Endodermal cell (in vitro differentiated cells): ENCODE results near the gene RIN3. TPM values are rescaled to one million over a fixed set of nuclear protein-coding genes. Genes with fewer than 3 reads are reported as not detected.

Experiments
- DNase-seq: peaks from one replicate; pipeline ENCODE4 v3.0.0-alpha.2; 2017
- H3K27ac ChIP-seq: 2 replicates; pipeline ENCODE4 v1.5.1; 2013; ENCODE audit warnings: mild to moderate bottlenecking, low read depth, low read length, moderate library complexity
- H3K27me3 ChIP-seq: 2 replicates; pipeline ENCODE4 v1.6.1; 2013; ENCODE audit warnings: mild to moderate bottlenecking, low read length, moderate library complexity; ENCODE audit not compliant: insufficient read depth, control insufficient read depth, poor library complexity, severe bottlenecking
- H3K36me3 ChIP-seq: 2 replicates; pipeline ENCODE4 v1.7.0; 2013; ENCODE audit warnings: mild to moderate bottlenecking, low read length, moderate library complexity; ENCODE audit not compliant: control insufficient read depth, insufficient read depth
- H3K4me1 ChIP-seq: one replicate; pipeline ENCODE4 v1.7.0; 2013; ENCODE audit warnings: low read length; ENCODE audit not compliant: control insufficient read depth, insufficient read depth
- H3K4me3 ChIP-seq: 2 replicates; pipeline ENCODE4 v1.5.1; 2013; ENCODE audit warnings: mild to moderate bottlenecking, low read length, moderate library complexity
- H3K9ac ChIP-seq: 2 replicates; pipeline ENCODE4 v1.6.1; 2013; ENCODE audit warnings: mild to moderate bottlenecking, low read length, moderate library complexity; ENCODE audit not compliant: poor library complexity, severe bottlenecking; ENCODE audit errors: extremely low read depth
- H3K9me3 ChIP-seq: 2 replicates; pipeline ENCODE4 v1.6.1; 2013; ENCODE audit warnings: mild to moderate bottlenecking, low read length, moderate library complexity; ENCODE audit not compliant: control insufficient read depth
- H3K27ac Mint-ChIP-seq: 2 replicates; pipeline ENCODE4 v1.8.0; 2020; ENCODE audit warnings: mixed read lengths
- H3K27me3 Mint-ChIP-seq: 2 replicates; pipeline ENCODE4 v1.8.0; 2021; ENCODE audit warnings: mild to moderate bottlenecking, mixed read lengths; ENCODE audit not compliant: insufficient read depth
- H3K36me3 Mint-ChIP-seq: 2 replicates; pipeline ENCODE4 v1.8.0; 2020; ENCODE audit warnings: low read depth, mixed read lengths
- H3K4me1 Mint-ChIP-seq: 2 replicates; pipeline ENCODE4 v1.8.0; 2020; ENCODE audit warnings: mixed read lengths
- H3K4me3 Mint-ChIP-seq: 2 replicates; pipeline ENCODE4 v1.8.0; 2020; ENCODE audit warnings: mild to moderate bottlenecking, moderate library complexity, mixed read lengths
- H3K9me3 Mint-ChIP-seq: 2 replicates; pipeline ENCODE4 v1.8.0; 2020; ENCODE audit warnings: mild to moderate bottlenecking, mixed read lengths
- WGBS, 2 experiments: methylation state at CpG; one replicate each; pipeline versions ENCODE4 v1.1.5 to v1.1.7; 2013; ENCODE audit warnings: missing lambda C conversion rate in 2 of 2, mixed read lengths in 1 of 2; ENCODE audit not compliant: insufficient coverage in 1 of 2, insufficient read length in 1 of 2; 5-methylcytosine and 5-hydroxymethylcytosine counted together
- total RNA-seq, 2 donors: library from RNA; stranded (reverse); fragmentation: NEBNext Ultra II Directional in 1 of 2; extraction: Animal tissue kit (Norgen Biotek cat#: 25700) in 1 of 2; gene quantifications; 2 replicates in 1 of 2; 3 replicates in 1 of 2; pipeline ENCODE4 v1.2.1, GENCODE V29; 2021
- TF ChIP-seq, protein P1 (sequence below): fragments of 200-600 bp; sonication (generic); conservative IDR thresholded peaks from 2 replicates; pipeline ENCODE4 v1.5.0; 2021; ENCODE audit warnings: antibody characterized with exemption, mild to moderate bottlenecking

The RIN3 gene
- total RNA-seq, 2 donors from 2014 or later, result 5.2 to 6.0 TPM

DNA sequence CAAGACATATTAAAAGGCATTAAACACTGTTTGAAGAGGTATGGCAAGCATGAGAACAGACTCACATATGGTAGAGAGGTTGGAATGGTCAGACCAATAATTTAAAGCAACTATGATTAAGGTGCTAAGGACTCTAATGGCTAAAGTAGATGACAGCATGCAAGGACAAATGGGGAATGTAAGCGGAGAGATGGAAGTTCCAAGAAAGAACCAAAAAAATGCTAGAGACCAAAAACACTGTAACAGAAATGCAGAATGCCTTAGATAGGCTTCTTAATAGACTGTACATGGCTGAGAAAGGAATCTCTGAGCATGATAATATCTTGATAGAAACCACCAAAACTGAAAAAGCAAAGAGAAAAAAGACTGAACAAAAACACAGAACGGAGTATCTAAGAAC lies 77.4 kb downstream of the RIN3 start:
- Mint-ChIP-seq H3K4me3 (no peak overlapping the region), H3K27ac (no peak overlapping the region), H3K9me3 (no peaks in the 10 kb centered on the region), H3K27me3 (no peaks in the 10 kb centered on the region), H3K4me1 (no peaks in the 10 kb centered on the region), H3K36me3 (no peaks in the 10 kb centered on the region)
- no peak overlapping the region for H3K27ac ChIP-seq
- no peaks in the 10 kb centered on the region for H3K36me3 ChIP-seq
- TF ChIP-seq, protein P1, sequence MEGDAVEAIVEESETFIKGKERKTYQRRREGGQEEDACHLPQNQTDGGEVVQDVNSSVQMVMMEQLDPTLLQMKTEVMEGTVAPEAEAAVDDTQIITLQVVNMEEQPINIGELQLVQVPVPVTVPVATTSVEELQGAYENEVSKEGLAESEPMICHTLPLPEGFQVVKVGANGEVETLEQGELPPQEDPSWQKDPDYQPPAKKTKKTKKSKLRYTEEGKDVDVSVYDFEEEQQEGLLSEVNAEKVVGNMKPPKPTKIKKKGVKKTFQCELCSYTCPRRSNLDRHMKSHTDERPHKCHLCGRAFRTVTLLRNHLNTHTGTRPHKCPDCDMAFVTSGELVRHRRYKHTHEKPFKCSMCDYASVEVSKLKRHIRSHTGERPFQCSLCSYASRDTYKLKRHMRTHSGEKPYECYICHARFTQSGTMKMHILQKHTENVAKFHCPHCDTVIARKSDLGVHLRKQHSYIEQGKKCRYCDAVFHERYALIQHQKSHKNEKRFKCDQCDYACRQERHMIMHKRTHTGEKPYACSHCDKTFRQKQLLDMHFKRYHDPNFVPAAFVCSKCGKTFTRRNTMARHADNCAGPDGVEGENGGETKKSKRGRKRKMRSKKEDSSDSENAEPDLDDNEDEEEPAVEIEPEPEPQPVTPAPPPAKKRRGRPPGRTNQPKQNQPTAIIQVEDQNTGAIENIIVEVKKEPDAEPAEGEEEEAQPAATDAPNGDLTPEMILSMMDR, result no peak
- H3K4me1 ChIP-seq, result no peaks in the 10 kb centered on the region
- no peaks in the 10 kb centered on the region for H3K9me3 ChIP-seq
- H3K4me3 ChIP-seq, result no peak overlapping the region
- WGBS, 2 experiments, result 14 to 44% methylated on average over 1 to 2 of the region's 2 CpGs
- H3K9ac ChIP-seq, result no peak overlapping the region
- DNase-seq, result no peak
- H3K27me3 ChIP-seq, result no peaks in the 10 kb centered on the region

DNA sequence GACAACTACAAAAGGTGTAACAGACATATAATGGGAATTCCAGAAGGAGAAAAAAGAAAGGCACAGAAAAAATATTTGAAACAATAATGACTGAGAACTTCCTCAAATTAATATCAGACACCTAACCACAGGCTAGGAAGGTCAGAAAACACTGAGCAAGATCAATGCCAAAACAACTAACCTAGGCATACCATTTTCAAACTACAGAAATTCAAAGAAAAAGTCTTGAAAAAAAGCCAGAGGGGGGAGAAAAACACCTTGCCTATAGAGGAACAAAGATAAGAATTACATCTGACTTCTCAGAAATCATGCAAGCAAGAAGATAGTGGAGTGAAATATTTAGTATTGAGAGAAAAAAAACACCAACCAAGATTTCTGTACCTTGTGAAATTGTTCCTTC lies 77.8 kb downstream of the RIN3 start:
- Histone ChIP-seq H3K9me3 (no peaks in the 10 kb centered on the region), H3K36me3 (no peaks in the 10 kb centered on the region), H3K27me3 (no peaks in the 10 kb centered on the region), H3K4me3 (no peak overlapping the region), H3K9ac (no peak overlapping the region), H3K27ac (no peak overlapping the region), H3K4me1 (no peaks in the 10 kb centered on the region)
- peaks cover 2% of the 10 kb centered on the region for H3K4me1 Mint-ChIP-seq
- no peaks in the 10 kb centered on the region for H3K9me3 Mint-ChIP-seq
- TF ChIP-seq, protein P1, result no peak
- H3K36me3 Mint-ChIP-seq, result no peaks in the 10 kb centered on the region
- H3K4me3 Mint-ChIP-seq, result no peak overlapping the region
- H3K27me3 Mint-ChIP-seq, result no peaks in the 10 kb centered on the region
- DNase-seq, result no peak
- no peak overlapping the region for H3K27ac Mint-ChIP-seq

DNA sequence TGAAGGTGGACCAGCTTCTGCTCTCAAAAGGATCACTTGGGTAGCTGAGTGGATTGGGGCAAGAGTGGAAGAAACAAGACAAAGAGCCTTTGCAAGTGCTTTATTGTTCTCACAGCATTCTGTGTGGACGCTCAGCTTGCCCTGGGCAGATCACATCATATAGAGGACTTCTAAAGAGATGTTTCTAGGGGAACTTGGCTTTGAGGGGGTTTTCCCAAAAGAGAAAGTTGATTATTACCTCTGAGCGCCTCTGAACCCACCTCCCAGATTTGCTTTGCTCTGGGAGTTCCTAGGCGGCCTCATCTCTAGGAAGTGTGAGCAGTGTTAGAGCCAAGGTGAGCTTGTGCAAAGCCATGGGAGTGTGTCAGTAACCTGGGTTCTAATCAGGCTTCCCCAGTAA lies 81.7 kb downstream of the RIN3 start:
- TF ChIP-seq, protein P1, result no peak
- whole genome bisulfite sequencing, 2 experiments, result 91 to 100% methylated on average over 2 to 3 of the region's 3 CpGs
- H3K9me3 Mint-ChIP-seq, result no peaks in the 10 kb centered on the region

More for the DNA sequence above, 81.7 kb downstream of the RIN3 start:
- Mint-ChIP-seq H3K27me3 (no peaks in the 10 kb centered on the region), H3K27ac (no peak overlapping the region), H3K4me3 (no peak overlapping the region), H3K36me3 (no peaks in the 10 kb centered on the region), H3K4me1 (peaks cover 8% of the 10 kb centered on the region)
- Histone ChIP-seq H3K9ac (no peak overlapping the region), H3K27ac (no peak overlapping the region), H3K9me3 (no peaks in the 10 kb centered on the region), H3K27me3 (no peaks in the 10 kb centered on the region), H3K4me1 (no peaks in the 10 kb centered on the region), H3K36me3 (no peaks in the 10 kb centered on the region), H3K4me3 (no peak overlapping the region)
- no peak for DNase-seq
